ENCODE measurements around the gene KIRREL3.
"Not testable (repeated sequence)": the region's sequence is repeated elsewhere in the genome, so short reads cannot be mapped to it uniquely, and the experiment has no call there.

The KIRREL3 gene

GRCh38 chr11:126374562-126375300, 625.8 kb downstream of the KIRREL3 start:
- in situ Hi-C loops (cut with MboI; ENCODE audit: low sequenced_read_pairs), result not testable (repeated sequence)

DNA sequence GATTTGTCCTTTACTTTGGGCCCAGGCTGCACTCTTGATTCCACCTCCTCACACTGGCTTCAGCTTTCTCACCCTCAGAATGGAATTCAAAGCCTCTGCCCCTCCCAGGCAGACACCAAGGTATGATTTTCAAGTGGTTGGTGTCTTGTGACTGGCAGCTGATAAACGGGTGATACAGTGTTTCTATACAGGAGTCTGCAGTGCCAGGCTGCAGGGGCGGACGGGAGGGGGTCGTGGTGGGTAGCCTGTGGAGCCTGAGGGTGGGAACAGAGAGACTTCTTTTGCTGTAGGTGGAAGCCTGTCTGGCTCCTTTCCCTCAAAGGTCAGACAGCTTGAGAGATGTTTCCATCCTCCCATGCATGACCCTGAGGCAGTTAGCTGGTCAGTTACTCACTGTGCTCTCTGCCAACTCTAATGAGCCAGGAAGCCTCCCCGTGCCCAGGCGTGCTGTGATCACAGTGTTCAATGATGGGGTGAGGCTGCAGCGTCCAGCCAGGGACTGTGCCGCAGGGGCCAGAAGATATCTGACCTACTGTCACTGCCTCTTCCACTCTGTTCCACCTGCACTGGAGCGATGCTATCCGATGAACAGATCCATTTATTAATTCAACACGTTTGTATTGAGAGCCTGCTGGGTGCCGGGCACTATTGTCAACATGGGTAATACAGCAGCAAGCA, 627.0 kb downstream of the KIRREL3 start:
- in situ Hi-C loops (cut with MboI; ENCODE audit: low sequenced_read_pairs), result not testable (repeated sequence)
